Measurements from ENCODE around the gene TMEM54.
"Not testable (repeated sequence)": the region's sequence is repeated elsewhere in the genome, so short reads cannot be mapped to it uniquely, and the experiment has no call there.

Gene TMEM54

GRCh38 chr1:32906654-32907053 lies 5.5 kb upstream of the TMEM54 start:
- DNase-seq (ENCODE audit: extremely low spot score) = no peak
- ChIA-PET CTCF (interaction anchor here (0.6 kb wide), 1 partner anchor 34 kb away, joined by 4 read pairs; no protein-coding TSS in a partner anchor), POLR2A (no interaction called here)
- TF ChIP-seq ZNF384 (IDR thresholded peaks at IDR 0.05) = no peak
- TF ChIP-seq PKNOX1 (IDR thresholded peaks at IDR 0.05) = no peak
- no peak for TF ChIP-seq FOXK2 (IDR thresholded peaks at IDR 0.05)
- no peak for TF ChIP-seq ELF4 (IDR thresholded peaks at IDR 0.05)
- no peak for TF ChIP-seq SP1 (IDR thresholded peaks at IDR 0.05)
- TF ChIP-seq HDGF (IDR thresholded peaks at IDR 0.05; ENCODE audit: borderline replicate concordance) = no peak
- no peak for TF ChIP-seq LEF1 (IDR thresholded peaks at IDR 0.05; ENCODE audit: borderline replicate concordance)
- no peak for TF ChIP-seq L3MBTL2 (conservative IDR thresholded peaks at IDR 0.05)
- TF ChIP-seq ARNT (IDR thresholded peaks at IDR 0.05) = no peak
- no peak for TF ChIP-seq TARDBP (IDR thresholded peaks at IDR 0.05)
- TF ChIP-seq SUZ12 (IDR thresholded peaks at IDR 0.05) = no peak
- TF ChIP-seq FOXM1 (IDR thresholded peaks at IDR 0.05; ENCODE audit: borderline replicate concordance) = no peak
- no peak for TF ChIP-seq NFRKB (IDR thresholded peaks at IDR 0.05)
- no peak for TF ChIP-seq FOXA1 (IDR thresholded peaks at IDR 0.05)
- no peak for TF ChIP-seq CTBP1 (IDR thresholded peaks at IDR 0.05; ENCODE audit: borderline replicate concordance)
- TF ChIP-seq BHLHE40 (IDR thresholded peaks at IDR 0.05; ENCODE audit: borderline replicate concordance) = no peak

GRCh38 chr1:32905588-32905987 lies 4.4 kb upstream of the TMEM54 start:
- CTCF ChIA-PET, POLR2A ChIA-PET: not testable (repeated sequence)

GRCh38 chr1:32904797-32905196 lies 3.6 kb upstream of the TMEM54 start:
- ChIA-PET POLR2A (no interaction called here), CTCF (interaction anchor here (0.7 kb wide), 1 partner anchor 12 kb away, joined by 3 read pairs; no protein-coding TSS in a partner anchor)
- TF ChIP-seq FOXK2 (IDR thresholded peaks at IDR 0.05) (no peak), PKNOX1 (IDR thresholded peaks at IDR 0.05) (no peak), NFRKB (IDR thresholded peaks at IDR 0.05) (no peak), FOXM1 (IDR thresholded peaks at IDR 0.05; ENCODE audit: borderline replicate concordance) (no peak)
- no peak for DNase-seq (ENCODE audit: extremely low spot score)

More at GRCh38 chr1:32905588-32905987, 4.4 kb upstream of the TMEM54 start:
- DNase-seq (ENCODE audit: extremely low spot score) = not testable (repeated sequence)

- POLR2A ChIA-PET = no interaction called here
- CTCF ChIA-PET = interaction anchor here (0.6 to 0.7 kb wide), 2 partner anchors 12 to 128 kb away, joined by 3 read pairs; no protein-coding TSS in a partner anchor
- DNase-seq (ENCODE audit: extremely low spot score) = no peak
These were observed 3.0 kb upstream of the TMEM54 start for GRCh38 chr1:32903991-32904785.

GRCh38 chr1:32902535-32902920 lies 1.3 kb upstream of the TMEM54 start:
- TF ChIP-seq ZNF384 (IDR thresholded peaks at IDR 0.05) (no peak), TARDBP (IDR thresholded peaks at IDR 0.05) (no peak), SP1 (IDR thresholded peaks at IDR 0.05) (no peak), SUZ12 (IDR thresholded peaks at IDR 0.05) (no peak), BHLHE40 (IDR thresholded peaks at IDR 0.05; ENCODE audit: borderline replicate concordance) (no peak), FOXA1 (IDR thresholded peaks at IDR 0.05) (no peak), CTBP1 (IDR thresholded peaks at IDR 0.05; ENCODE audit: borderline replicate concordance) (no peak), FOXM1 (IDR thresholded peaks at IDR 0.05; ENCODE audit: borderline replicate concordance) (no peak), LEF1 (IDR thresholded peaks at IDR 0.05; ENCODE audit: borderline replicate concordance) (no peak), L3MBTL2 (conservative IDR thresholded peaks at IDR 0.05) (no peak), HDGF (IDR thresholded peaks at IDR 0.05; ENCODE audit: borderline replicate concordance) (no peak), ELF4 (IDR thresholded peaks at IDR 0.05) (no peak), PKNOX1 (IDR thresholded peaks at IDR 0.05) (no peak), ARNT (IDR thresholded peaks at IDR 0.05) (no peak), NFRKB (IDR thresholded peaks at IDR 0.05) (no peak)
- CTCF ChIA-PET = interaction anchor here (1.2 kb wide), 1 partner anchor 10 kb away, joined by 3 read pairs; no protein-coding TSS in a partner anchor
- POLR2A ChIA-PET = no interaction called here
- DNase-seq (ENCODE audit: extremely low spot score) = no peak

More at GRCh38 chr1:32903991-32904785, 3.0 kb upstream of the TMEM54 start:
- TF ChIP-seq FOXK2 (IDR thresholded peaks at IDR 0.05) (no peak), CTBP1 (IDR thresholded peaks at IDR 0.05; ENCODE audit: borderline replicate concordance) (no peak), ELF4 (IDR thresholded peaks at IDR 0.05) (no peak), L3MBTL2 (conservative IDR thresholded peaks at IDR 0.05) (no peak), NFRKB (IDR thresholded peaks at IDR 0.05) (no peak), TARDBP (IDR thresholded peaks at IDR 0.05) (no peak), LEF1 (IDR thresholded peaks at IDR 0.05; ENCODE audit: borderline replicate concordance) (no peak), ARNT (IDR thresholded peaks at IDR 0.05) (no peak), FOXA1 (IDR thresholded peaks at IDR 0.05) (no peak), ZNF384 (IDR thresholded peaks at IDR 0.05) (no peak), PKNOX1 (IDR thresholded peaks at IDR 0.05) (no peak), FOXM1 (IDR thresholded peaks at IDR 0.05; ENCODE audit: borderline replicate concordance) (no peak)
